NCI-H748 (cell line): Measurements from ENCODE around the gene NT5C1A.

Source experiments
- DNase-seq: peaks from one replicate; lab custom pipeline; 2025; ENCODE audit not compliant: unreplicated experiment; lab: John Stamatoyannopoulos, UW

NT5C1A gene

GRCh38 chr1:39613250-39613649 is 58.7 kb downstream of the NT5C1A start:
- DNase-seq = no peak

DNA sequence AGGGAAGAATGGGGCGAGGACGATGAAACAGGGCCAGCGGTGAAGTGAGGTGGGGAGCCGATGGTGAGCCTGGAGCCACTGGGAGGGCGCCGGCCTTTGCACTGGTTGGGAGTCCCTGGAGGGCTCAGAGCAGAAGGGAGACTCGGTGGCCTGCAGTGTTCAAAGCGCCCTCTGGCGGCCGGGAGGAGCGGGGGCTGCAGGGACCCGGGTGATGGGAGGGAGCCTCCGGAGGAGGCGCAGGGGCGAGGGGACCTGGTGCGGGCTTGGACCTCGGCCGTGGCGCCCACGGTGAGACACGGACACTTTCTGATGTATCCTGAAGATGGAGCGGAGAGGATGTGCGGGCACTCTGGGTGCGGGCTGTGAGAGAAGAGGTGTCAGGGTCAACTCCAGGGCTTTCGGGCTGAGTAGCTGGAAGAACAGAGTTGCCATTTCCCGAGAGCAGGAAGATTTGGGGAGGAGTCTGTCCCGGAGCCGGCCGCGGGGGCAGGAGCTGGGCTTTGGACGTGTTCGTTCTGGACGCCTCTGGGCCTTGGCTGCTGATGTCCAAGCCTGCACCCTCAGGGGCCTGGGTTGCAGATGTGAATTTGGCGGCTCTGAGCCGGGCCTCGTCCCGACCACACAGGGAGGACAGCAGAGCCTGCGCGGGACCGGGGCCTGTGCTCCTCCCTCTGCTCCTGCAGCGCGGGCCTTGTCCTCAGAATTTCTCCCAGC is 62.1 kb downstream of the NT5C1A start:
- DNase-seq = peak; percentile 93
